Renal cortex interstitium (tissue), 11 donors: Measurements from ENCODE around the gene CLPTM1. TPM values are rescaled to one million over a fixed set of nuclear protein-coding genes. Genes with fewer than 3 reads are reported as not detected.
"Not testable (repeated sequence)": the region's sequence is repeated elsewhere in the genome, so short reads cannot be mapped to it uniquely, and the experiment has no call there.

Experiments
- DNase-seq, 11 donors: peaks; one replicate each; pipeline ENCODE4 v3.0.0-alpha.2; 2013; ENCODE audit warnings: low read depth in 9 of 11, low spot score in 4 of 11; ENCODE audit errors: extremely low read depth in 1 of 11
- polyA plus RNA-seq, 3 donors: library from polyadenylated mRNA; unstranded; fragments of 120-200 nt; gene quantifications; one replicate each; pipeline ENCODE4 v1.2.1, GENCODE V29; 2013; ENCODE audit not compliant: insufficient read length in 3 of 3

Gene CLPTM1
- polyA plus RNA-seq, 3 donors: 113 to 136 (median 125) TPM

- no peak for DNase-seq
Measured at GRCh38 chr19:44993526-44993925, 38.3 kb downstream of the CLPTM1 start.

GRCh38 chr19:44993926-44994537, 38.9 kb downstream of the CLPTM1 start:
- no peak for DNase-seq

DNA sequence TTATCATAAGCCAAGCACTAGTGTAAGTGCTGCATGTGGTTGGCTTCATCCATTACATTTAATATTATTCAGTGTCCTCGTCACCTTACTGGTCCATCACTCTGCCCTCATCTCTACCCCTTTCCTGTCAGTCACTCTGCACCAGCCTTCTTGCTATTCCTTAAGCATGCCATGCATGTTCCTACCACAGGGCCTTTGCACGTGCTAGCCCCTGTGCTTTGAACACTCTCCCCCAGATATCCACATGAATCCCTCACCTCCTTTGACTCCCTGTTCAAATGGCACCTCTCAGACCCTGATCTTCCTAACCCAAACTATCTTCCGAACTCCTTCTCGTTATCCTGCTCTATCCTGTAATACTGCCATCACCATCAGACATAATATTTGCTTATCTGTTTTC, 42.8 kb downstream of the CLPTM1 start:
- DNase-seq: no peak

GRCh38 chr19:44999131-44999925, 44.1 kb downstream of the CLPTM1 start:
- DNase-seq: not testable (repeated sequence)

GRCh38 chr19:45000665-45001064, 45.5 kb downstream of the CLPTM1 start:
- DNase-seq: not testable (repeated sequence)

DNA sequence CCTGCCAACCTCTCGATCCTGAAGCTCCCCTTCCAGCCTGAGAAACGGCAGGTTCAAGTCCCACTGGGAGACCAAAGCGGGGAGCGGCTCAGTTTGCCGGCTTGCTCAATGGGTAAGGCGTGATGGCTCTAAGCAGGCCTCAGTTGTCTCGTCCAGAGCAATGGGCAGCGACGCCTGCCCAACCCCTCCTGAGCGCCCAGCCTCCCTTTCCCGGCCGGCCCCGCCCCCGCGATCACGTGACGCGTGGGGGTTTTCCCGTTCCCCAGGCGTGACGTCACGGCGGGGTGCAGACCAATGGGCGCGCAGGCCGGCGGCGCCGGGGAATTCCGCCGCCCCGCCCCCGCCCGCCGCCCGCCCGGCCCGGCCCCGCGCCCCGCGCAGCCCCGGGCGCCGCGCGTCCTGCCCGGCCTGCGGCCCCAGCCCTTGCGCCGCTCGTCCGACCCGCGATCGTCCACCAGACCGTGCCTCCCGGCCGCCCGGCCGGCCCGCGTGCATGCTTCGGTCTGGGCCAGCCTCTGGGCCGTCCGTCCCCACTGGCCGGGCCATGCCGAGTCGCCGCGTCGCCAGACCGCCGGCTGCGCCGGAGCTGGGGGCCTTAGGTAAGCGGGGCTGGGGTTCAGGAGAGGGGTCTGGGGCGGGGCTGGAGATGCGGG, 46.0 kb downstream of the CLPTM1 start, which contains the start of gene RELB:
Gene RELB, plus strand, starts transcription at position 378 of the 653 bp plus-strand sequence. Its CDS starts 116 bp downstream, at position 494.
- DNase-seq: peak; percentile 58 to 89 (median 78)

DNA sequence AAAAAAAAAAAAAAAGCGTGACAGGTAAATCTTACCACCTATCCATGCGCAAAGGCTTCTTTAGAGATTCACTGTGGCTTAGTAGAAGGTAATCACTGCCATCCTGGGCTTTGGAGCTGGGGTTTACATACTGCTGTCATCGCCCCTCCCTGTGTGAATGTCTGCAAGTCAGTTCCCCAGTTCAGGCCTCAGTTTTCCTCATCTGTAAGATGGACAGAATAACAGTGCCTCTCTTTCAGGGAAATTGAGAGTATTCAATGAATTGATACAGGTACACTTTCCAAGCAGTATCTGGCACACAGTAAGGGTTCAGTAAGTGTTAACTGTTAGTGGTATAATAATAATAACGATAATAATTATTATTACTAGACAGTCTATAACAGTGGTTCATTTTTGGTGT, 48.3 kb downstream of the CLPTM1 start:
- DNase-seq: no peak

DNA sequence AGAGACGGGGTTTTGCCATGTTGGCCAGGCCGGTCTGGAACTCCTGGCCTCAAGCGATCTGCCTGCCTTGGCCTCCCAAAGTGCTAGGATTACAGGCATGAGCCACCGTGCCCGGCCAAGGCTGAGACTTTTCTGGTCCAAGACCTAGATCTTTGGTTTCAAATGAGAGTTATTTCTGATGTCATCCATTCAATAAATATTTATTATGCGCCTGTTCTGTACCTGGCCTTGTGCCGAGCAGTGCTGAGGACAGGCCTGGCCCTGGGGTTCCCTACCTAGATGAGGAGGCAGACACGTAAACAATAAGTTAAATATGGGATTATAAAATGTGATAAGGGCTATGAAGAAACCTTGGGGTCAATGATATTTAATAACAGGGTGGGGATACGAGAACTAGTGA, 50.6 kb downstream of the CLPTM1 start:
- no peak for DNase-seq

GRCh38 chr19:45008552-45008951, 53.4 kb downstream of the CLPTM1 start:
- no peak for DNase-seq

DNA sequence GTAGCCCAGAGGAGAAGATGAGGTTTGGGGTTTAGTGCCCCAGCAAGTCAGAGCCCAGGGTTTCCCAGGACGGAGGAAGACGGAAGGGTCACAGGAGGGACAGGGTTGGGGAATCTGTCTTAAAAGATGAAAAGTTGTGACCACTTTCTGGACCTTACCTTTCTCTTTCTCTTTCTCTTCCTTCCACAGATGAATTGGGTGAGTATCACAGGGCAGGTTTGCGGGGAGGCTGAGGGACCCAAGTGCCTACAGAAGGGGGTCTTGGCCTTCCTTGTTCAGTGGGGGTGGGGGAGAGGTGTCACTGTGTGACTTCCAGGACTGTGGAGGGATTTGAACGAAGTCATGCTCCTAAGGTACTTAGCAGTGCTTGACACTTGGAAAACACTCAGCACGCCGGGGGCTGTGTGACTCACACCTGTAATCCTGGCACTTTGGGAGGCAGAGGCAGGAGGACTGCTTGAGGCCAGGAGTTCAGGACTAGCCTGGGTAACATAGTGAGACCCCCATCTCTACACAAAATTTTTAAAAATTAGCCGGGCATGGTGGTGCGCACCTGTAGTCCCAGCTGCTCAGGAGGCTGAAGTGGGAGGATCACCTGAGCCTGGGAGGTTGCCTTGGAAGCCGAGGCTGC, 54.6 kb downstream of the CLPTM1 start:
- DNase-seq: no peak

DNA sequence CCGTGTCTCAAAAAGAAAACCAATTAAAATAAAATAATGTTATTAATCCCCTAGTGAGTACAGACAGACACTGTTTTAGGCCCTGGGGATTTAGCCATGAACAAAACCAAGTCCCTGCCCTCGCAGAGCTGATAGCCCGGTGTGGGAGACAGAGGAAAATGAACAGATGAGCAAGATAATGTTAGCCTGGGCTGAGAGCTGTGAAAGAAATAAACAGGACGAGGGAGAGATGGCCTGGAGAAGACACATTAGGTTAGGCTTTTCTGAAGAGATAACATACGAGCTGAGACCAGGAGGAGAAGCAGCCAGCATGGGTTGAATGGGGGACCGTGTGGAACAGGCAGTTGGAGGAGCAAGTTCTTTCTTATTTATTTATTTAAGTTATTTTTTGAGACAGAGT, 55.1 kb downstream of the CLPTM1 start:
- DNase-seq: no peak

DNA sequence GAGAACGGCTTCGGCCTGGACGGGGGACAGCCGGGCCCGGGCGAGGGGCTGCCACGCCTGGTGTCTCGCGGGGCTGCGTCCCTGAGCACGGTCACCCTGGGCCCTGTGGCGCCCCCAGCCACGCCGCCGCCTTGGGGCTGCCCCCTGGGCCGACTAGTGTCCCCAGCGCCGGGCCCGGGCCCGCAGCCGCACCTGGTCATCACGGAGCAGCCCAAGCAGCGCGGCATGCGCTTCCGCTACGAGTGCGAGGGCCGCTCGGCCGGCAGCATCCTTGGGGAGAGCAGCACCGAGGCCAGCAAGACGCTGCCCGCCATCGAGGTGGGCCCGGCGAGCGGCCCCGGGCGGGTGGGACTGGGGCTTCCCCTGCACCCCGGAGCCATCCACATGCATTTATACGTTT, 56.8 kb downstream of the CLPTM1 start:
- DNase-seq: no peak

DNA sequence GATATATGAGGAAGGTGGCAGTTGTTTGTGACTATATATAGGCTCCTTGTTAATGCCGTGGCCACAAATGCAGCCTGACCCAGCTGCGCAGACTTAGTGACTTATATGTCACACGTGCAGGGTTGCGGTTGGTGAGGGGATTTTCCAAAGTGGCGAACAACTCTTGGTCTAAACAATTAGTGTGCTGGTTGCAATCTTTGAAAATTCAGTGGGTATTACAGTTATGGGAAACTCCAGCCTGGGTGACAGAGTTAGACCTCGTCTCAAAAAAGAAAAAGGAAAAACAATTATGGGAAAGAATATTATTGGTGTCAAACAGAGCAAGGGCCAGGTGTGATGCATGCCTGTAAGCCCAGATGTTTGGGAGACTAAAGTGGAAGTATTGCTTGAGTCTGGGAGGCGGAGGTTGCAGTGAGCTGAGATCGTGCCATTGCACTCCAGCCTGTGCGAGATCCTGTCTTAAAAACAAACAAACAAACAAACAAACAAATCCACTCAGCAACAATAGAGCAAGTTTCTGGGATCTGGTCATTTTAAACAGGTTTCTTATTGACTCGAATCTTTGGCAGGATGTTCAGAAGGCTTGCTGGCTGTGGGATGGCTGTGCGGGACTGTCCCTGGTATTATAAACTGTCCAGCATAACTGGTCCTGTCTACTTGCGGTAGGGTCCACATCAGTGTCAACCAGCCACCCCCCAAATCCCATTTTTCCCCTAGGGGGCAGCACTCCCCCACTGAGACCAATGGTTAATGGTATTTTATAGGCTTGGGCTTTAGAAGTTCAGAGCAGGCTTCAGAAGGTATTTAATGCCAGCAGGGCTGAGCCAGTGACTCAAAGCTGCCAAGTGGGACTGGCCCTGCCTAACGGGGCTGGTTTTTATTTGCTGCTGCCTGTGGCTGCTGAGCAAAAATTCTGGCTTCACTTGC, 61.5 kb downstream of the CLPTM1 start:
- peak in 8 of 11 donors; percentile 18 to 54 (median 29) for DNase-seq

DNA sequence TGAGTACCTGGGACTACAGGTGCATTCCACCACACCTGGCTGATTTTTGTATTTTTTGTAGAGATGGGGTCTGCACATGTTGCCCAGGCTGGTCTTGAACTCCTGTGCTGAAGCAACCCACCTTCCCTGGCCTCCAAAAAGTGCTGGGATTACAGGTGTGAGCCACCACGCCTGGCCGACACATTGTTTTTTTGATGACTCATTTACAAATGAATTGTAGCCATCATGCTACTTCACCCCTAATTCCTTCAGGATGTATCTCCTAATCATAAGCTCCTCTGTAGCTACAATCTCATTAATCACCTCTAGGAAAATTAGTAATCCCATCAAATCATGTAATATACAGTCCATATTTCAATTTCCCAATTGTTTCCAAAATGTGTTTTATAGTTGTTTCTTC, 64.0 kb downstream of the CLPTM1 start:
- DNase-seq: no peak

GRCh38 chr19:45020071-45020470, 64.9 kb downstream of the CLPTM1 start:
- DNase-seq: no peak

- DNase-seq: no peak
Measured at GRCh38 chr19:45021971-45022370, 66.8 kb downstream of the CLPTM1 start.

- DNase-seq: no peak
Measured at GRCh38 chr19:45023048-45023447, 67.9 kb downstream of the CLPTM1 start.

- DNase-seq: no peak
Measured at GRCh38 chr19:45025264-45025663, 70.1 kb downstream of the CLPTM1 start.

- DNase-seq: no peak
Measured at GRCh38 chr19:45027371-45027770, 72.2 kb downstream of the CLPTM1 start.
